ENCODE results near the gene MGA.
"Not testable (repeated sequence)": the region's sequence is repeated elsewhere in the genome, so short reads cannot be mapped to it uniquely, and the experiment has no call there.

MGA gene

GRCh38 chr15:41728061-41728460 is 67.9 kb downstream of the MGA start:
- FAIRE-seq = not testable (repeated sequence)

- no peak for FAIRE-seq
Measured at GRCh38 chr15:41730543-41730942, 70.3 kb downstream of the MGA start.

- FAIRE-seq = no peak
Measured at GRCh38 chr15:41732483-41732882, 72.3 kb downstream of the MGA start.

GRCh38 chr15:41734079-41734478 is 73.9 kb downstream of the MGA start:
- FAIRE-seq = no peak

- no peak for FAIRE-seq
Measured at GRCh38 chr15:41735046-41735445, 74.8 kb downstream of the MGA start.

GRCh38 chr15:41735492-41735891 is 75.3 kb downstream of the MGA start:
- FAIRE-seq = not testable (repeated sequence)

GRCh38 chr15:41746802-41747201 is 86.6 kb downstream of the MGA start:
- FAIRE-seq = no peak

GRCh38 chr15:41756198-41756597 is 96.0 kb downstream of the MGA start:
- FAIRE-seq = no peak

GRCh38 chr15:41772720-41773331 is 112.6 kb downstream of the MGA start:
- FAIRE-seq = peak; percentile 46

- no peak for FAIRE-seq
Measured at GRCh38 chr15:41773332-41773728, 113.1 kb downstream of the MGA start.

- FAIRE-seq = no peak
Measured at GRCh38 chr15:41773729-41774061, 113.5 kb downstream of the MGA start.

- FAIRE-seq = peak; percentile 88
Measured at GRCh38 chr15:41774062-41774881, 114.1 kb downstream of the MGA start, which contains the start of gene MAPKBP1. Gene MAPKBP1 (plus strand): TSS chr15:41774484. CDS start chr15:41775276, 792 bp downstream.

GRCh38 chr15:41774882-41775417 is 114.7 kb downstream of the MGA start:
- FAIRE-seq = no peak

GRCh38 chr15:41775651-41776050 is 115.4 kb downstream of the MGA start:
- no peak for FAIRE-seq

GRCh38 chr15:41777421-41777973 is 117.3 kb downstream of the MGA start:
- no peak for FAIRE-seq

GRCh38 chr15:41778521-41778920 is 118.3 kb downstream of the MGA start:
- FAIRE-seq = no peak

- FAIRE-seq = no peak
Measured at GRCh38 chr15:41779662-41780157, 119.5 kb downstream of the MGA start.

GRCh38 chr15:41780266-41780665 is 120.1 kb downstream of the MGA start:
- FAIRE-seq = no peak

- FAIRE-seq = no peak
Measured at GRCh38 chr15:41780727-41781126, 120.5 kb downstream of the MGA start.

GRCh38 chr15:41782371-41783282 is 122.4 kb downstream of the MGA start:
- no peak for FAIRE-seq

GRCh38 chr15:41783296-41783695 is 123.1 kb downstream of the MGA start:
- FAIRE-seq = no peak

- FAIRE-seq = no peak
Measured at GRCh38 chr15:41788262-41788661, 128.1 kb downstream of the MGA start.

- FAIRE-seq = no peak
Measured at GRCh38 chr15:41789236-41789635, 129.0 kb downstream of the MGA start.
